GM18868 (cell line): Measurements from ENCODE around the gene HIP1.
"Not testable (repeated sequence)": the region's sequence is repeated elsewhere in the genome, so short reads cannot be mapped to it uniquely, and the experiment has no call there.

ENCODE experiments used
- ATAC-seq: cut with Tn5 transposase; IDR thresholded peaks from one replicate; pipeline ENCODE4 v1.9.1; 2021; ENCODE audit warnings: mild to moderate bottlenecking, moderate library complexity; ENCODE audit not compliant: unreplicated experiment

Gene HIP1

GRCh38 chr7:75534727-75535307 is 203.9 kb downstream of the HIP1 start:
- ATAC-seq: peak; percentile 93

DNA sequence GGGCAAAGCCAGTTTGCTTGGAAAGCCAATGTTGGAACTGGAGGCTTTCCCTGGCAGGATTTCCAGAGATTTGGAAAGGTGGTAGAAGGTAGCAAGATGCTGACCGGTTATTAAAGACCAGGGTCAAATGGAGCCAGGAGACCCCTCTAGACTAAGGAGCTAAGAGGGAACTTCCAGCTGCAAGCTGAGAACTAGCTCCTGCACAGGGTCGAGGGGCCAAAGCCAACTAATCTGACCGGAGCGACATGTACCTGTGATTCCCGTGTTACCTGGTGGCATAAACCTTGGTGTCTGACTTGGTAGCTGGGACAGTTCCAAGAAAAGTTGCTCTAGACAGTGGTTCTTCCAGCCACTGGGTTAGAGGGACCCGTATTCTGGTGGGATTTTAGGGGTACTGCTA is 204.8 kb downstream of the HIP1 start:
- ATAC-seq: no peak

DNA sequence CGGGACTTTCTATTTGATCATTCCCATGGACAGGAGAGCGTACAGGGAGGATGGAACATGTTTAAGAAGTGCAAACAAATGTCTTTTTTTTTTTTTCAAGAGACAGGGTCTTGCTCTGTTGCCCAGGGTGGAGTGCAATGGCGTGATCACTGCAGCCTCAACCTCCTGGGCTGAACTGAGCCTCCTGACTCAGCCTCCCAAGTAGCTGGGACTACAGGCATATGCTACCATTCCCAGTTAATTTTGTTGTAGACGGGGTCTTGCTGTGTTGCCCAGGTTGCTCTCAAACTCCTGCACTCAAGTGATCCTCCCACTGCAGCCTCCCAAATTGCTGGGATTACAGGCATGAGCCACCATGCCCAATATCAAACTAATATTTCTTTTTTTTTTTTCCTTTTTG is 206.1 kb downstream of the HIP1 start:
- ATAC-seq: no peak

- no peak for ATAC-seq
Observed at GRCh38 chr7:75531359-75531821, 207.4 kb downstream of the HIP1 start.

DNA sequence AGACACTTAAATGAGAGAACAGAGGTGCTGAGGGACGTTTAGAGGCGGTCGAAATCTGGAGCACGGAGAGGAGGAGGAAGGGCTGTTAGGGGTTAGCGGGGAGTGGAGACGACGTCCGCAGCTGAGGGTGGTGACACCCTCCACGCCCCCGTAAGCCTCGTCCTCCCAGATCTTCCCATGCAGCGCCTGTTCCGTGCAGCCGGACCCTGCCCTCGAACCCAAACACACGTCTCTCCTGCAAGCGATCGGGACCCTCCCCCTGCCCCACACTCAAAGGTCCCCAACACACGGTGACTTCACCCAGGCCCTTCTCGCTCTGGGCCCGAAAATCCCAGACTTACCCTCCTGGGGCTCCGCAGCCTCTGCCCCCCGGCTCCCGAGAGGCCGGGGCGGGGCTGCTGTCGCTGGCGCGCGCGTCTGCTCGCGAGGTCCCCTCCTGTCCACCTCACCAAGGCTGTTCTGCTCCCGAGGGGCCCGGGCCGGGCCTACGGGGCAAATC is 211.5 kb downstream of the HIP1 start:
- ATAC-seq: not testable (repeated sequence)

- ATAC-seq: not testable (repeated sequence)
Observed at GRCh38 chr7:75521727-75522126, 217.0 kb downstream of the HIP1 start.

DNA sequence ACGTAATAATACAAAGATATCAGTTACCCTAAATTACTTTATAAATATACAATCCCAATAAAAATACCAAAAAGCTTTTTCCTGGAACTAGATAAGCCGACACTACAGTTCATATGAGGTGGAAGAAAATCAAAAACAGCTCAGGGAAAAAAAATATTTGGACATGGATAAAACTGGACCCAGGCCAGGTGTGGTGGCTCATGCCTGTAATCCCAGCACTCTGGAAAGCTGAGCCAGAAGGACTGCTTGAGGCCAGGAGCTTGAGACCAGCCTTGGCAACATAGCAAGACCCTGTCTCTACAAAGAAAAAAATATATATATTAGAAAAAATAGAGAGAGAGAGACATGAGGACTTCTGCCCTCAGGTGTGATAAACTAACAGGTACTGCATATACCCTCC is 219.9 kb downstream of the HIP1 start:
- not testable (repeated sequence) for ATAC-seq

GRCh38 chr7:75509033-75509432 is 229.7 kb downstream of the HIP1 start:
- ATAC-seq: not testable (repeated sequence)

DNA sequence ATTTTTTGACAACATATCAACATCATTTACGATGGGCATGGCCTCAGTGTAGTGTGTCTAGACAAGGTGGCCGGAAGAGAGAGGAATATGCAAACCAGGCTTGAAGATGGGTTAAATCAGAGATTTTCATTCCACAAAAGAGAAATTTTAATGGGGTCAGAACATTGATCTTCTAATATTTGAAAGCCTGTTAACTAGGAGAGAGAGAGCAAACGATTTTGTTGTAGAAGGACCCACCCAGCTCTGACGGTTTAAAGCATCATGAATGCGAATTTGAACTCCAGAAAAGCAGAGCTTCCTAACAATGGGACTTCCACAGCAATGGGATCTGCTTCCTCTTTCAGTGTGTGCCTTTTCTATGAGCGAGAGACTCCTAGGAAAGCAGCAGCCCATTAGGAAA is 246.7 kb downstream of the HIP1 start, which contains the start of gene SPDYE5:
TSS of gene SPDYE5 (plus strand) at position 301 of the 400 bp plus-strand sequence. CDS start 1,728 bp downstream, outside the sequence.
- ATAC-seq: not testable (repeated sequence)

DNA sequence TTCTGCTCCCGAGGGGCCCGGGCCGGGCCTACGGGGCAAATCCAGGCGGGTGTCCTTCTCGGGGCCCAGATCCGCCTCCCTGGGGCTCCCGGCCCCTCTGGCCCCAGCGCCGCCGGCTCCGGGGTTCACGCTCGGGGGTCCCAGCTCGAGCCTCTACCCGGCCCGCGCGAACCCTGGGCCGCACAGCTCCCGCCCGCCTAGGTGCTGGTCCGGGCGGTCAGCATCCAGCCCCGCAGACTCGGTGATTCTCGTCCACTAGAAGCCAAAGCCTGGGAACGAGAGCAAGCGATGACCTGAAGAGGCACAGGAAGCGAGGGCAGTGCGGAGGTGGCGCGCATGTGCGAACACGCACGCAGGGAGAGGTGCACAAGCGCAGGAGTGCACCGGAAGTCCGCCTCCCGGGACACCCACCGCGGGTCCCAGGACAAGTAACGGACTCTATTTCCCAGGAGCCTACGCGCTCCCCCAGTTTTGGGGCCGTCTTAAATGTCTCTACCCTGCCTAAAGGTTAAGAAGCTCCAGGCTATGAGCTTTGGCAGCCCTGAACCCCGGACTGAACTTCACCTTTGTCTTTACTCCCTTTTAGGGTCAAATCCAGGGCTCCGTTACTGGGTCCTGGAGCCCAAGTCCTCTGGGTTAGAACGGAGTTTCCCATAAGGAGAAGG is 252.6 kb downstream of the HIP1 start, which contains the start of gene POM121C:
TSS of gene POM121C (minus strand) at position 321 of the 665 bp plus-strand sequence. CDS start 44,803 bp downstream, outside the sequence.
- ATAC-seq: peak; percentile 97

- ATAC-seq: not testable (repeated sequence)
Observed at GRCh38 chr7:75485355-75485978, 253.3 kb downstream of the HIP1 start.
